B cell (primary cell): ENCODE measurements around the gene GPATCH1. TPM values are rescaled to one million over a fixed set of nuclear protein-coding genes. Genes with fewer than 3 reads are reported as not detected.

Source experiments
- ATAC-seq: fragments of 200-7000 bp; cut with Tn5 transposase; one replicate; pipeline ENCODE4 v1.10.0; 2021; ENCODE audit warnings: low read depth, mild to moderate bottlenecking, moderate number of reproducible peaks, moderate library complexity
- CTCF ChIA-PET: fragments of 350-600 bp; sonication (Branson Sonifier 250); formaldehyde crosslinking; loops from one replicate; lab custom pipeline; 2021; ENCODE audit warnings: antibody characterized with exemption, inconsistent platforms; lab: Charles Lee
- POLR2A ChIA-PET: fragments of 350-600 bp; sonication (Branson Sonifier 250); formaldehyde crosslinking; loops from one replicate; lab custom pipeline; 2021; ENCODE audit warnings: antibody characterized with exemption; lab: Charles Lee
- DNase-seq: peaks from one replicate; pipeline ENCODE4 v3.0.0; 2013
- H2AFZ ChIP-seq: 2 replicates; pipeline ENCODE4 v1.6.1; 2012; ENCODE audit warnings: mild to moderate bottlenecking, low read depth, low read length; ENCODE audit not compliant: insufficient read depth, poor library complexity, severe bottlenecking
- H3K27ac ChIP-seq, 2 donors: 1 replicate in 1 of 2; 2 replicates in 1 of 2; pipeline ENCODE4 v1.5.1; 2012 to 2013; ENCODE audit warnings: low read length in 2 of 2, mild to moderate bottlenecking in 2 of 2, moderate library complexity in 1 of 2
- H3K27me3 ChIP-seq, 4 experiments: fragments of 200-600 bp in 1 of 4; sonication (generic) in 1 of 4; replicated peaks in 1 of 4; 1 replicate in 2 of 4; 2 replicates in 2 of 4; pipeline versions ENCODE4 v1.6.1 to v1.7.0; 2013 to 2016; ENCODE audit warnings: low read length in 3 of 4, mild to moderate bottlenecking in 2 of 4, mixed read lengths in 1 of 4, moderate library complexity in 1 of 4; ENCODE audit not compliant: insufficient read depth in 4 of 4, control insufficient read depth in 3 of 4; ENCODE audit errors: control extremely low read depth in 1 of 4
- H3K36me3 ChIP-seq, 2 experiments: replicated peaks in 1 of 2; 1 replicate in 1 of 2; 2 replicates in 1 of 2; pipeline versions ENCODE4 v1.6.1 to v1.7.1; 2013; ENCODE audit warnings: low read length in 1 of 2; ENCODE audit not compliant: insufficient read depth in 2 of 2, control insufficient read depth in 1 of 2; ENCODE audit errors: control extremely low read depth in 1 of 2, extremely low read depth in 1 of 2
- H3K4me1 ChIP-seq, 2 donors: fragments of 200-600 bp in 1 of 2; sonication (generic) in 1 of 2; 1 replicate in 1 of 2; 2 replicates in 1 of 2; pipeline versions ENCODE4 v1.5.1 to v1.6.1; 2013 to 2017; ENCODE audit warnings: low read length in 2 of 2; ENCODE audit not compliant: control insufficient read depth in 2 of 2, insufficient read depth in 2 of 2
- H3K4me2 ChIP-seq: replicated peaks from 2 replicates; pipeline ENCODE3; 2012; ENCODE audit warnings: mild to moderate bottlenecking, low read depth, low read length; ENCODE audit not compliant: poor library complexity, severe bottlenecking
- H3K4me3 ChIP-seq, 5 experiments: fragments of 200-600 bp in 1 of 5; sonication (generic) in 1 of 5; 1 replicate in 3 of 5; 2 replicates in 2 of 5; pipeline versions ENCODE4 v1.5.1 to v1.7.0; 2011 to 2016; ENCODE audit warnings: low read length in 4 of 5, mild to moderate bottlenecking in 4 of 5, low read depth in 2 of 5, control low read depth in 1 of 5, moderate library complexity in 1 of 5; ENCODE audit not compliant: insufficient read depth in 1 of 5; ENCODE audit errors: control extremely low read depth in 1 of 5, extremely low read depth in 1 of 5
- H3K79me2 ChIP-seq: fragments of 200-600 bp; sonication (generic); one replicate; pipeline ENCODE4 v1.6.0; 2016; ENCODE audit warnings: low read length; ENCODE audit not compliant: control insufficient read depth, insufficient read depth
- H3K9ac ChIP-seq: fragments of 200-600 bp; sonication (generic); 2 replicates; pipeline ENCODE4 v1.6.1; 2017; ENCODE audit warnings: mild to moderate bottlenecking, low read length, moderate library complexity
- H3K9me3 ChIP-seq, 3 donors: one replicate each; pipeline versions ENCODE4 v1.6.1 to v1.7.1; 2013; ENCODE audit warnings: low read length in 2 of 3; ENCODE audit not compliant: control insufficient read depth in 2 of 3, insufficient read depth in 1 of 3; ENCODE audit errors: control extremely low read depth in 1 of 3
- H4K20me1 ChIP-seq: 2 replicates; pipeline ENCODE4 v1.6.0; 2012; ENCODE audit warnings: mild to moderate bottlenecking, low read length; ENCODE audit not compliant: insufficient read depth, control insufficient read depth, poor library complexity, severe bottlenecking
- H3K27ac Mint-ChIP-seq: one replicate; pipeline ENCODE4 v1.8.0; 2021; ENCODE audit warnings: mixed read lengths
- H3K27me3 Mint-ChIP-seq: one replicate; pipeline ENCODE4 v1.8.0; 2021; ENCODE audit warnings: mixed read lengths
- H3K4me1 Mint-ChIP-seq: one replicate; pipeline ENCODE4 v1.8.0; 2021; ENCODE audit warnings: mixed read lengths
- H3K4me3 Mint-ChIP-seq: one replicate; pipeline ENCODE4 v1.8.0; 2021; ENCODE audit warnings: mixed read lengths
- H3K9me3 Mint-ChIP-seq: one replicate; pipeline ENCODE4 v1.8.0; 2022; ENCODE audit warnings: mixed read lengths; ENCODE audit not compliant: insufficient read depth
- CTCF ChIP-seq: fragments of 200-600 bp; IDR thresholded peaks from one replicate; pipeline ENCODE4 v1.8.0; 2022; ENCODE audit warnings: antibody characterized with exemption, mild to moderate bottlenecking
- EZH2 ChIP-seq: IDR thresholded peaks from 2 replicates; pipeline ENCODE4 v1.6.1; 2012; ENCODE audit warnings: borderline replicate concordance, low read depth, mild to moderate bottlenecking, moderate library complexity, low read length; ENCODE audit not compliant: insufficient read depth, poor library complexity, severe bottlenecking
- WGBS: methylation state at CpG from one replicate; pipeline ENCODE4 v1.1.5; 2013; ENCODE audit warnings: missing lambda C conversion rate; ENCODE audit not compliant: insufficient coverage; 5-methylcytosine and 5-hydroxymethylcytosine counted together
- intact Hi-C: fragments of 100-400 bp; cut with micrococcal nuclease; formaldehyde crosslinking; loops from one replicate; pipeline ENCODE4 v1.10.0; 2022
- polyA plus RNA-seq: library from polyadenylated mRNA; depleted of rRNA; stranded (reverse); fragments of >200 nt; gene quantifications from 2 replicates; pipeline ENCODE4 v1.2.3, GENCODE V29; 2012
- total RNA-seq, 2 donors: library from RNA; stranded (reverse); fragments of 120-200 nt in 1 of 2; gene quantifications; 1 replicate in 1 of 2; 2 replicates in 1 of 2; pipeline versions ENCODE4 v1.2.3 to v1.2.4, GENCODE V29; 2013 to 2022

GPATCH1 gene
- total and polyA plus RNA-seq, 2 donors (not counting 1 experiment from before 2014, with no cell fraction given), result 9.9 to 14.6 TPM

GRCh38 chr19:33171222-33171795 is 90.3 kb downstream of the GPATCH1 start:
- ChIA-PET POLR2A (no interaction called here), CTCF (interaction anchor here (0.8 to 1.1 kb wide), 2 partner anchors 11 to 132 kb away, joined by 3 to 4 read pairs; no protein-coding TSS in a partner anchor)
- Histone ChIP-seq H2AFZ (no peak overlapping the region), H3K4me1 (peaks cover 7 to 28% of the 10 kb centered on the region in 2 donors), H3K4me3 (no peak overlapping the region), H3K9ac (no peak overlapping the region), H3K4me2 (no peak overlapping the region), H4K20me1 (no peaks in the 10 kb centered on the region), H3K79me2 (peaks cover 10% of the 10 kb centered on the region), H3K36me3 (no peaks in the 10 kb centered on the region), H3K27me3 (no peaks in the 10 kb centered on the region), H3K9me3 (peaks cover 1 to 7% (median 4%) of the 10 kb centered on the region in 3 donors), H3K27ac (no peak overlapping the region)
- WGBS, result 86% methylated on average over 1 of the region's 1 CpG
- Mint-ChIP-seq H3K4me3 (no peak overlapping the region), H3K4me1 (peaks cover 19% of the 10 kb centered on the region), H3K27me3 (no peaks in the 10 kb centered on the region), H3K9me3 (no peaks in the 10 kb centered on the region), H3K27ac (no peak overlapping the region)
- TF ChIP-seq EZH2, result no peak
- TF ChIP-seq CTCF, result no peak
- DNase-seq (no peak), ATAC-seq (no peak)
- intact Hi-C loops, result no loop called here

GRCh38 chr19:33171916-33172359 is 91.0 kb downstream of the GPATCH1 start:
- TF ChIP-seq EZH2 (no peak), CTCF (no peak)
- H3K4me1 ChIP-seq, result peaks cover 7 to 28% of the 10 kb centered on the region in 2 donors
- no peaks in the 10 kb centered on the region for H3K36me3 ChIP-seq
- no peak overlapping the region for H3K27ac ChIP-seq
- H4K20me1 ChIP-seq, result no peaks in the 10 kb centered on the region
- H3K4me3 ChIP-seq, result no peak overlapping the region
- H3K27me3 ChIP-seq, result no peaks in the 10 kb centered on the region
- peaks cover 14% of the 10 kb centered on the region for H3K79me2 ChIP-seq
- WGBS, result 100% methylated on average over 2 of the region's 6 CpGs
- ChIA-PET POLR2A (no interaction called here), CTCF (interaction anchor here (1.1 to 1.5 kb wide), 2 partner anchors 12 kb away, joined by 4 to 5 read pairs; no protein-coding TSS in a partner anchor)
- peaks cover 23% of the 10 kb centered on the region for H3K4me1 Mint-ChIP-seq
- H3K27ac Mint-ChIP-seq, result no peak overlapping the region
- DNase-seq (no peak), ATAC-seq (no peak)
- peaks cover 3% of the 10 kb centered on the region for H3K27me3 Mint-ChIP-seq
- no peak overlapping the region for H3K4me3 Mint-ChIP-seq
- no peaks in the 10 kb centered on the region for H3K9me3 Mint-ChIP-seq
- no peak overlapping the region for H3K4me2 ChIP-seq
- H2AFZ ChIP-seq, result no peak overlapping the region
- H3K9ac ChIP-seq, result no peak overlapping the region
- intact Hi-C loops, result no loop called here
- H3K9me3 ChIP-seq, result peaks cover 1 to 7% (median 4%) of the 10 kb centered on the region in 3 donors
